Measurements from ENCODE around the gene ROBO1.

- TF ChIP-seq CTCF (optimal IDR thresholded peaks at IDR 0.05 in 1 of 3, IDR thresholded peaks at IDR 0.05 in 1 of 3, conservative IDR thresholded peaks at IDR 0.05 in 1 of 3; ENCODE audit: extremely low read depth in 1 of 3, insufficient read depth in 2 of 3, low read length in 3 of 3) (no peak), EZH2 (IDR thresholded peaks at IDR 0.05; ENCODE audit: low read length) (no peak)
Measured at GRCh38 chr3:78734048-78734637, 1033.7 kb downstream of the ROBO1 start.
